MM.1S (cell line): ENCODE data around the gene ZNF786.

ENCODE experiments used
- DNase-seq: peaks from one replicate; pipeline ENCODE4 v3.0.0-alpha.2; 2015
- H2AFZ ChIP-seq: fragments of 300-600 bp; sonication (generic); 2 replicates; pipeline ENCODE4 v1.6.0; 2016; ENCODE audit warnings: antibody characterized with exemption, low read length
- H3F3A ChIP-seq: fragments of 300-600 bp; sonication (generic); 2 replicates; pipeline ENCODE4 v1.6.1; 2016; ENCODE audit warnings: mild to moderate bottlenecking, antibody characterized with exemption, low read length, moderate library complexity, mixed read lengths; ENCODE audit not compliant: insufficient read depth
- H3K27ac ChIP-seq: fragments of 300-600 bp; sonication (generic); 2 replicates; pipeline ENCODE4 v1.5.1; 2016; ENCODE audit warnings: mild to moderate bottlenecking, low read length
- H3K27me3 ChIP-seq: fragments of 300-600 bp; sonication (generic); replicated peaks from 2 replicates; pipeline ENCODE4 v1.6.0; 2016; ENCODE audit warnings: low read length; ENCODE audit not compliant: insufficient read depth
- H3K36me3 ChIP-seq: fragments of 300-600 bp; sonication (generic); replicated peaks from 2 replicates; pipeline ENCODE4 v1.6.1; 2016; ENCODE audit warnings: mild to moderate bottlenecking, low read length, mixed read lengths; ENCODE audit not compliant: insufficient read depth
- H3K4me1 ChIP-seq: fragments of 300-600 bp; sonication (generic); 2 replicates; pipeline ENCODE4 v1.6.1; 2016; ENCODE audit warnings: low read length, mixed read lengths
- H3K4me2 ChIP-seq: fragments of 300-600 bp; sonication (generic); 2 replicates; pipeline ENCODE4 v1.6.0; 2016; ENCODE audit warnings: low read depth, low read length
- H3K4me3 ChIP-seq: fragments of 300-600 bp; sonication (generic); 2 replicates; pipeline ENCODE4 v1.5.1; 2016; ENCODE audit warnings: low read length, mixed read lengths
- H3K79me2 ChIP-seq: fragments of 300-600 bp; sonication (generic); 2 replicates; pipeline ENCODE4 v1.6.1; 2016; ENCODE audit warnings: mixed run types, low read length, mixed read lengths
- H3K9ac ChIP-seq: fragments of 300-600 bp; sonication (generic); 2 replicates; pipeline ENCODE4 v1.6.1; 2016; ENCODE audit warnings: low read length, mixed read lengths
- H3K9me2 ChIP-seq: fragments of 300-600 bp; sonication (generic); replicated peaks from 2 replicates; pipeline ENCODE4 v1.6.1; 2016; ENCODE audit warnings: mild to moderate bottlenecking, low read length, mixed read lengths; ENCODE audit not compliant: insufficient read depth
- H3K9me3 ChIP-seq: fragments of 300-600 bp; sonication (generic); replicated peaks from 2 replicates; pipeline ENCODE4 v1.6.1; 2016; ENCODE audit warnings: mild to moderate bottlenecking, low read length, mixed read lengths; ENCODE audit not compliant: insufficient read depth
- H4K20me1 ChIP-seq: fragments of 300-600 bp; sonication (generic); 2 replicates; pipeline ENCODE4 v1.6.1; 2016; ENCODE audit warnings: mild to moderate bottlenecking, low read length, moderate library complexity, mixed read lengths; ENCODE audit not compliant: insufficient read depth
- EZH2 ChIP-seq: fragments of 300-600 bp; sonication (generic); optimal IDR thresholded peaks from 2 replicates; pipeline ENCODE3; 2017; ENCODE audit warnings: low read depth, mild to moderate bottlenecking, antibody characterized with exemption, low read length, mixed read lengths
- EZH2phosphoT487 ChIP-seq: fragments of 300-600 bp; sonication (generic); IDR thresholded peaks from 2 replicates; pipeline ENCODE4 v1.6.1; 2018; ENCODE audit warnings: antibody characterized with exemption, low read length
- TF ChIP-seq, protein P1 (sequence below): fragments of 300-600 bp; sonication (generic); IDR thresholded peaks from 2 replicates; pipeline ENCODE4 v1.5.1; 2016; ENCODE audit warnings: antibody characterized with exemption, low read length, mixed read lengths

ZNF786 gene

GRCh38 chr7:149125189-149125862, 34.8 kb upstream of the ZNF786 start:
- peak overlapping the region; percentile 99 for H3K4me3 ChIP-seq
- peak overlapping the region; percentile 99 for H2AFZ ChIP-seq
- H4K20me1 ChIP-seq = no peaks in the 10 kb centered on the region
- H3K9me2 ChIP-seq = no peaks in the 10 kb centered on the region
- no peak for TF ChIP-seq EZH2
- TF ChIP-seq, protein P1, sequence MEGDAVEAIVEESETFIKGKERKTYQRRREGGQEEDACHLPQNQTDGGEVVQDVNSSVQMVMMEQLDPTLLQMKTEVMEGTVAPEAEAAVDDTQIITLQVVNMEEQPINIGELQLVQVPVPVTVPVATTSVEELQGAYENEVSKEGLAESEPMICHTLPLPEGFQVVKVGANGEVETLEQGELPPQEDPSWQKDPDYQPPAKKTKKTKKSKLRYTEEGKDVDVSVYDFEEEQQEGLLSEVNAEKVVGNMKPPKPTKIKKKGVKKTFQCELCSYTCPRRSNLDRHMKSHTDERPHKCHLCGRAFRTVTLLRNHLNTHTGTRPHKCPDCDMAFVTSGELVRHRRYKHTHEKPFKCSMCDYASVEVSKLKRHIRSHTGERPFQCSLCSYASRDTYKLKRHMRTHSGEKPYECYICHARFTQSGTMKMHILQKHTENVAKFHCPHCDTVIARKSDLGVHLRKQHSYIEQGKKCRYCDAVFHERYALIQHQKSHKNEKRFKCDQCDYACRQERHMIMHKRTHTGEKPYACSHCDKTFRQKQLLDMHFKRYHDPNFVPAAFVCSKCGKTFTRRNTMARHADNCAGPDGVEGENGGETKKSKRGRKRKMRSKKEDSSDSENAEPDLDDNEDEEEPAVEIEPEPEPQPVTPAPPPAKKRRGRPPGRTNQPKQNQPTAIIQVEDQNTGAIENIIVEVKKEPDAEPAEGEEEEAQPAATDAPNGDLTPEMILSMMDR = no peak
- H3K27ac ChIP-seq = peak overlapping the region; percentile 82; the same call in 1 of the 2 replicates
- H3K9me3 ChIP-seq = no peaks in the 10 kb centered on the region
- peaks cover 32% of the 10 kb centered on the region for H3K79me2 ChIP-seq
- peak overlapping the region; percentile 98 for H3K9ac ChIP-seq
- peaks cover 21% of the 10 kb centered on the region for H3F3A ChIP-seq
- DNase-seq = peak; percentile 26
- H3K36me3 ChIP-seq = peaks cover 5% of the 10 kb centered on the region; the same call in 1 of the 2 replicates
- peak overlapping the region; percentile 95 for H3K4me2 ChIP-seq
- H3K4me1 ChIP-seq = peaks cover 11% of the 10 kb centered on the region
- no peaks in the 10 kb centered on the region for H3K27me3 ChIP-seq

GRCh38 chr7:149109969-149110368, 19.5 kb upstream of the ZNF786 start:
- no peak overlapping the region for H3K4me2 ChIP-seq
- no peak overlapping the region for H2AFZ ChIP-seq
- no peak overlapping the region for H3K9ac ChIP-seq
- H3K27me3 ChIP-seq = no peaks in the 10 kb centered on the region
- H3K27ac ChIP-seq = no peak overlapping the region
- H4K20me1 ChIP-seq = no peaks in the 10 kb centered on the region
- no peaks in the 10 kb centered on the region for H3K9me3 ChIP-seq
- no peak for TF ChIP-seq EZH2phosphoT487
- TF ChIP-seq, protein P1 = no peak
- no peak for TF ChIP-seq EZH2
- H3F3A ChIP-seq = no peaks in the 10 kb centered on the region
- DNase-seq = no peak
- no peaks in the 10 kb centered on the region for H3K79me2 ChIP-seq
- H3K4me1 ChIP-seq = no peaks in the 10 kb centered on the region
- H3K4me3 ChIP-seq = no peak overlapping the region
- no peaks in the 10 kb centered on the region for H3K9me2 ChIP-seq
- H3K36me3 ChIP-seq = no peaks in the 10 kb centered on the region

- no peak overlapping the region for H3K27ac ChIP-seq
- H3K9ac ChIP-seq = no peak overlapping the region
- H3K4me1 ChIP-seq = no peaks in the 10 kb centered on the region
- no peak for DNase-seq
- no peaks in the 10 kb centered on the region for H3K9me2 ChIP-seq
- no peaks in the 10 kb centered on the region for H3F3A ChIP-seq
- H2AFZ ChIP-seq = no peak overlapping the region
- H3K36me3 ChIP-seq = no peaks in the 10 kb centered on the region
- H3K4me2 ChIP-seq = no peak overlapping the region
- H3K79me2 ChIP-seq = no peaks in the 10 kb centered on the region
- H3K9me3 ChIP-seq = no peaks in the 10 kb centered on the region
- H3K4me3 ChIP-seq = no peak overlapping the region
- no peaks in the 10 kb centered on the region for H4K20me1 ChIP-seq
- TF ChIP-seq EZH2 (no peak), EZH2phosphoT487 (no peak)
- TF ChIP-seq, protein P1 = no peak
- no peaks in the 10 kb centered on the region for H3K27me3 ChIP-seq
Observed at GRCh38 chr7:149104749-149105148, 14.2 kb upstream of the ZNF786 start.
